ENCODE measurements around the gene NAALADL1. TPM values are rescaled to one million over a fixed set of nuclear protein-coding genes. Genes with fewer than 3 reads are reported as not detected.

NAALADL1 gene, protein sequence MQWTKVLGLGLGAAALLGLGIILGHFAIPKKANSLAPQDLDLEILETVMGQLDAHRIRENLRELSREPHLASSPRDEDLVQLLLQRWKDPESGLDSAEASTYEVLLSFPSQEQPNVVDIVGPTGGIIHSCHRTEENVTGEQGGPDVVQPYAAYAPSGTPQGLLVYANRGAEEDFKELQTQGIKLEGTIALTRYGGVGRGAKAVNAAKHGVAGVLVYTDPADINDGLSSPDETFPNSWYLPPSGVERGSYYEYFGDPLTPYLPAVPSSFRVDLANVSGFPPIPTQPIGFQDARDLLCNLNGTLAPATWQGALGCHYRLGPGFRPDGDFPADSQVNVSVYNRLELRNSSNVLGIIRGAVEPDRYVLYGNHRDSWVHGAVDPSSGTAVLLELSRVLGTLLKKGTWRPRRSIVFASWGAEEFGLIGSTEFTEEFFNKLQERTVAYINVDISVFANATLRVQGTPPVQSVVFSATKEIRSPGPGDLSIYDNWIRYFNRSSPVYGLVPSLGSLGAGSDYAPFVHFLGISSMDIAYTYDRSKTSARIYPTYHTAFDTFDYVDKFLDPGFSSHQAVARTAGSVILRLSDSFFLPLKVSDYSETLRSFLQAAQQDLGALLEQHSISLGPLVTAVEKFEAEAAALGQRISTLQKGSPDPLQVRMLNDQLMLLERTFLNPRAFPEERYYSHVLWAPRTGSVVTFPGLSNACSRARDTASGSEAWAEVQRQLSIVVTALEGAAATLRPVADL
- total RNA-seq = 16.6 and 22.7 TPM in 2 replicates

- no peak within 1 kb of the TSS for H3K4me3 ChIP-seq (ENCODE audit: low read depth, low read length)
- TF ChIP-seq, protein P1, sequence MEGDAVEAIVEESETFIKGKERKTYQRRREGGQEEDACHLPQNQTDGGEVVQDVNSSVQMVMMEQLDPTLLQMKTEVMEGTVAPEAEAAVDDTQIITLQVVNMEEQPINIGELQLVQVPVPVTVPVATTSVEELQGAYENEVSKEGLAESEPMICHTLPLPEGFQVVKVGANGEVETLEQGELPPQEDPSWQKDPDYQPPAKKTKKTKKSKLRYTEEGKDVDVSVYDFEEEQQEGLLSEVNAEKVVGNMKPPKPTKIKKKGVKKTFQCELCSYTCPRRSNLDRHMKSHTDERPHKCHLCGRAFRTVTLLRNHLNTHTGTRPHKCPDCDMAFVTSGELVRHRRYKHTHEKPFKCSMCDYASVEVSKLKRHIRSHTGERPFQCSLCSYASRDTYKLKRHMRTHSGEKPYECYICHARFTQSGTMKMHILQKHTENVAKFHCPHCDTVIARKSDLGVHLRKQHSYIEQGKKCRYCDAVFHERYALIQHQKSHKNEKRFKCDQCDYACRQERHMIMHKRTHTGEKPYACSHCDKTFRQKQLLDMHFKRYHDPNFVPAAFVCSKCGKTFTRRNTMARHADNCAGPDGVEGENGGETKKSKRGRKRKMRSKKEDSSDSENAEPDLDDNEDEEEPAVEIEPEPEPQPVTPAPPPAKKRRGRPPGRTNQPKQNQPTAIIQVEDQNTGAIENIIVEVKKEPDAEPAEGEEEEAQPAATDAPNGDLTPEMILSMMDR (IDR thresholded peaks at IDR 0.05; ENCODE audit: insufficient read depth, low read length, severe bottlenecking) = no peak
- peaks cover 2% of the 10 kb centered on the region for H3K27me3 ChIP-seq (ENCODE audit: control insufficient read depth, insufficient read depth, low read length)
- DNase-seq (ENCODE audit: low read depth) = no peak
- FAIRE-seq = no peak
- H3K36me3 ChIP-seq (ENCODE audit: control insufficient read depth, insufficient read depth, low read length) = no peaks in the 10 kb centered on the region
Measured at GRCh38 chr11:65058419-65059054, at the start of gene NAALADL1. Gene NAALADL1, minus strand, starts transcription at chr11:65058553. Its CDS starts 32 bp downstream, at chr11:65058521.

- TF ChIP-seq, protein P1 (IDR thresholded peaks at IDR 0.05; ENCODE audit: insufficient read depth, low read length, severe bottlenecking) = no peak
- peaks cover 9% of the 10 kb centered on the region for H3K36me3 ChIP-seq (ENCODE audit: control insufficient read depth, insufficient read depth, low read length)
- no peaks in the 10 kb centered on the region for H3K27me3 ChIP-seq (ENCODE audit: control insufficient read depth, insufficient read depth, low read length)
- no peak for FAIRE-seq
- DNase-seq (ENCODE audit: low read depth) = no peak
- no peak overlapping the region for H3K4me3 ChIP-seq (ENCODE audit: low read depth, low read length)
Measured at GRCh38 chr11:65107751-65108468, 49.6 kb upstream of the NAALADL1 start.

DNA sequence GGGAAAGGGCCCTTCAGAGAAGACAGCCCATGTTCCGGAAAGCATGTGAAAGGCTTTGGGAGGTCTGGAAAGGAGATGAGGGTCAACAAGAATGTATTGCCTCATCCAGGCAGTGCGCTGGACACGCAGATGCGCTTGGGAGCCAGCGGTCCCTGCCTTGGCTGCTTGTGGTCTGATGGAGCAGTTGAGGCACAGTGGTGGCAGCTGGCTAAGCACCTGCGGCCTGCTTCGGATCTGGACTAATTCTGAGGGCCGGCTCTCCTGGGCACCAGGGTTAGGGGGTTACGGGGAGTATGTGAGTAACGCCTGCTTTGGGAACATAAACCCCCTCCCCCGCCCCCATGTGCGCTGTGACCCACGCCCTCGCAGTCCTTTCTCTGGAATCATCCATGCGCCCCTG is 48.7 kb upstream of the NAALADL1 start:
- no peak for DNase-seq (ENCODE audit: low read depth)
- H3K27me3 ChIP-seq (ENCODE audit: control insufficient read depth, insufficient read depth, low read length) = no peaks in the 10 kb centered on the region
- peaks cover 9% of the 10 kb centered on the region for H3K36me3 ChIP-seq (ENCODE audit: control insufficient read depth, insufficient read depth, low read length)
- TF ChIP-seq, protein P1 (IDR thresholded peaks at IDR 0.05; ENCODE audit: insufficient read depth, low read length, severe bottlenecking) = no peak
- no peak for FAIRE-seq
- no peak overlapping the region for H3K4me3 ChIP-seq (ENCODE audit: low read depth, low read length)

GRCh38 chr11:65104628-65105027 is 46.3 kb upstream of the NAALADL1 start:
- no peak for FAIRE-seq

DNA sequence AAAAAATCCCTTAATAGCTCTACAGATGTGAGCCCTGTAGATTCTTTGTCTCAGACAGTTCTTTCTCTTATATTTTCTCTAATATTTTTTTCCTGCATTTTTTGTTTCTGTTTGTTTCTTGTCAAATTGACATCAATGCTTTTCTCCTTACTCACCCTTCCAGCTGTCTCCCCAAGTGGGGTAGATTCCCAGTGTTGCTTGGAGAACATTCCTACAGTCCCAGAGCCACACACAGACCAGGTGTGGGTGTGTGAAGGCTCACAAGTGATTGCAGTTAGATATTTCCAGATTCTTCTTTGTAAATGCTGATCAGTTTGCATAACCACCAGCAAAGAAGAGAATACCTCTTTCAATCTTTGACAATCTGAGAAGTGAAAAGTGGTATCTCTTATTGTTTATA is 45.1 kb upstream of the NAALADL1 start:
- DNase-seq (ENCODE audit: low read depth) (no peak), FAIRE-seq (no peak)
- H3K27me3 ChIP-seq (ENCODE audit: control insufficient read depth, insufficient read depth, low read length) = no peaks in the 10 kb centered on the region
- H3K36me3 ChIP-seq (ENCODE audit: control insufficient read depth, insufficient read depth, low read length) = peaks cover 5% of the 10 kb centered on the region
- TF ChIP-seq, protein P1 (IDR thresholded peaks at IDR 0.05; ENCODE audit: insufficient read depth, low read length, severe bottlenecking) = no peak
- H3K4me3 ChIP-seq (ENCODE audit: low read depth, low read length) = no peak overlapping the region

More at GRCh38 chr11:65104628-65105027, 46.3 kb upstream of the NAALADL1 start:
- peaks cover 6% of the 10 kb centered on the region for H3K36me3 ChIP-seq (ENCODE audit: control insufficient read depth, insufficient read depth, low read length)
- TF ChIP-seq, protein P1 (IDR thresholded peaks at IDR 0.05; ENCODE audit: insufficient read depth, low read length, severe bottlenecking) = no peak
- no peaks in the 10 kb centered on the region for H3K27me3 ChIP-seq (ENCODE audit: control insufficient read depth, insufficient read depth, low read length)
- no peak for DNase-seq (ENCODE audit: low read depth)
- H3K4me3 ChIP-seq (ENCODE audit: low read depth, low read length) = no peak overlapping the region

Data from bronchial epithelial cell (primary cell).